ENCODE results near the gene FPGS. TPM values are rescaled to one million over a fixed set of nuclear protein-coding genes. Genes with fewer than 3 reads are reported as not detected.
A peak's percentile ranks its signal among the peaks of the same experiment; 100 is the strongest.
"Not testable (repeated sequence)": the region's sequence is repeated elsewhere in the genome, so short reads cannot be mapped to it uniquely, and the experiment has no call there.

FPGS gene
- total RNA-seq, 1 donor from 2014 or later: 52.2 TPM

DNA sequence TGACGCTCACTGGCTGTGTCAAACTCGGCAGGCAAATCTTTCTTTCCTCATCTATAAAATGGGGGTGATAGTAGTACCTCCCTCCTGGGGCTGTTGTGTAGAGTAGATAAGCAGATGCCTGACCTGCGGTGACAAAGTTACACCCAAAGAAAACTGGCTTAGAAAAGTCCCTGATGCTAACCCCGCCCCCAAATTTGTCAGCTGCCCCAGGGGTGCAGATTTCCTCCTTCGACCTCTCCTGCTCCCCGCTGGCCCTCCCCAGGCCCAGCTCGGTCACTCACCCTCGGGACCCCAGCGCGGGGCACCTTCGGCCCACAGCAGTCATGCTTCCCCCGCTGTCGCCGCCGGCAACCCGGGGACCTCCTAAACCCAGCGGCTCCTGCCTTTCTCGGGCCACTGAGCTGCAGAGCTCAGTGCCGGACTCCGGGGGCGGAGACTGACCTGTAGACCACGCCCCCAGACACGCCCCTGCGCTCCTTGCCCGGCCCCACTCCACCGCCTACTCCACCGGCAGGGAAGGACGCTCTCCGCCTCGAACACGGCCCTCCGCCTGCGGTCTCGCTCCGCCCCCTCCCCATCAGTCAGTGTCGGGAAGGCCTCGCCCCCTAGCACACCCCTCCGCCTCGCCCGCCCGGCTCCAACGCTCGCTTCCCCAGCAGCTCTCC is 31.6 kb upstream of the FPGS start:
- DNase-seq (ENCODE audit: low spot score): peak; percentile 98

DNA sequence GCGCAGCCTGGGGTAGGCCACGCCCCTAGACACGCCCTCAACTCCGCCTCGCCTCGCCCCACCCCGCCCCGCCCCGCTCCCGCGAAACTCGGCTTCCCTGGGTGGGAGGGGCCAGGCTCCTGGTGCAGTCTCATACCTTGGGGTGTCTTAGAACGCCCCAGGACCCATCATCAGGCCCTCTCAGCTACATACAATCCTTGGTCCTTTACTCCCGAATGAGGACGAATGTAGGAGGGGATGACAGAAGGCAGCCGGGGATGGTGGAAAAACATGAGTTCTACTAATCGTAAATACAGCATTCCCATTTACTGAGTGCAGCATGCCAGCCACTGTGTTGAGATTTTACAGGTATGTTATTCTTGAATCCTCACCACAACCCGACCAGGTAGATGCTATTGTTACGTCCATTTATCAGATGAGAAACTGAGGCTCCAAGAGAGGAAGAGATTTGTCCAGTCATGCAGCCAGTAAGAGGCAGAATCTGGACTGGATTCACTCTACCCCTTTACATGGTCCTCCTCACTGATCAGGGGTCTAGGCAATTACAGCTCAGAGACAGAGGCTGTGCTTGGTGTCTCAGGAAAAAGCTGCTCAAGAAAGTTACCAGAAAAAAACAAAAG is 31.0 kb upstream of the FPGS start:
- DNase-seq (ENCODE audit: low spot score): no peak

DNA sequence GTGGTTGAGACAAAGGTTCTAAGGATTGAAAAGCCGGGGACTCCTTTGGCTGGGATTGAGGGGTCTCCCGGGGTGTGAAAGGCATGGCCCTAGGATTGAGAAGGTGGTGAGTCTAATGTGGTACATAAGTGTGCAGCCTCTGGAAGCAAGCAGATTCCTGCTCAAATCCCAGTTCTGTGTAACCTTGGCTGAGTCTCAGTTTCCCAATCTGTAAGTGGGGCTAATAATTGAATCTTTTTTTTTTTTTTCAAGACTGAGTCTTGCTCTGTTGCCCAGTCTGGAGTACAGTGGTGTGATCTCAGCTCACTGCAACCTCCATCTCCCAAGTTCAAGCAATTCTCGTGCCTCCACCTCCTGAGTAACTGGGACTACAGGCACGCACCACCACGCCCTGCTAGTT is 30.1 kb upstream of the FPGS start:
- no peak for DNase-seq (ENCODE audit: low spot score)

DNA sequence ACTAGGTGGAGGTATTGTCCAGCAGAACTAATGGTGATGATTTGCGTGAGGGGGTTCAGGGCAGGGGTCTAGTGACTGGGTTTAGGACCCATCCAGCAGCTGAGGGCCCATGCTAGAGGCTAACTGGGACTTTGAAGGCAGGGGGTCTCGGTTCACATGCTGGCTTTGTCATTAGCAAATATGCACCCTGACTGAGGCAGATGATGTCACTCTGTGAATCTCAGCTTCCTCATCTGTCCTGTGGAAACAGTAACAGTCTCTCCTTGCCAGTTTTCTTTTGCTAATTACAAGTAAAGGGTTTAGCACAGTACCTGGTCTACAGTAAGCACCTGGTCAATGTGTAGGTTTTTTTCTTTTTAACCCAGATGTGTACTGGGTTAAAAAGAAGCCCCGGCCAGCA is 29.4 kb upstream of the FPGS start:
- no peak for DNase-seq (ENCODE audit: low spot score)

DNA sequence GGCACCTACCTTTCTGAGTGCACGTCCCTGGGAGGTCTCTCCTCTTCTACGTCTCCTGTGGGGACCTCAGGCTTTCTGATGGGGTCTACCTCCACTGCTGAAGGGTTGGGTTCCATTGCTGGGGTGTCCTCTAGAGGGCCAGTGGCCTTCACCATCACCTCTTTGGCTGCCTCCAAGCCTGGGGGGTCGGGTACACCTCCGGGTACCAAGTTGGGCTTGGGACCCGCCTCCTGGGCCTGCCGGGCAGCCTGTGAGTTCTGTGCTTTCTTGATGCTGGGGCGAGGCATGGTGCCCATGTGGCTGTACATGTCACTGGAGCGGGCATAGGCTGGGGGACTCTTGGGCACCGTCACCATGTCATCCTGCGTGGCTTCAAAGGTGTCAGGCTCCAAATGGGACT is 28.7 kb upstream of the FPGS start:
- DNase-seq (ENCODE audit: low spot score): no peak

DNA sequence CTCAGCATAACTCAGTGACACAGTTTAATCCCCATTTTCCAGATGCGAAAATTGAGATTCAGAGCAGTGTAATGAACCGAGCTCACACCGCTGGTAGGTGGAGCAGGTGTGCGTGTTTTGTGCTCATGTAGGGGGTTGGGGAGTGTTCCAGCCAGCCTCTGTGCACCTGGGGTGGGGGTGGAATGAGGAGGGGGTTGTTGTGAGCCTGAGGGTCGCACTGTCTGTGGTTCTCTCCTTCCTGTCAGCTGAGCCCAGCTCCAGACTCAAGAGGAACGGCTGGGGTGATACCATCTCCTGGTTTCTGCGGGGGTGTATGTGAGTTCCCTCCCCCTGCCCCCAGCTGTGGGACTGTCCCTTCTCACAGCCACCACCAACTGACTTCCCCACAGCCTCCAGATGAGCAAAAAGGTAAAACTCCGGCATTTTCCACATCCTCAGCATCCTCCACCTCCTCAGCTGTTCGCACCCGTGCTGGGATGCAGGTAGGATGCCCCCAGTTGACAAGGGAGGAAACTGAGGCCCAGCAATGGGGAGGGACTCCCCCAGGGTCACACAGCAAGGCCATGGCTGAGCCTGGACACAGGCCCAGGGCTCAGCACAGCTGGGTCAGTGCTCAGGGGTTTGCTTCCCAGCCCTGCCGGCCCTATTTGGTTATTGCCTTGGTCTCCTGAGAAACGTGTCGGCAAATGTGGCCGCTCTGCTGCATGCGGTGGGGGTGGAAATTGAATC is 26.3 kb upstream of the FPGS start:
- no peak for DNase-seq (ENCODE audit: low spot score)

DNA sequence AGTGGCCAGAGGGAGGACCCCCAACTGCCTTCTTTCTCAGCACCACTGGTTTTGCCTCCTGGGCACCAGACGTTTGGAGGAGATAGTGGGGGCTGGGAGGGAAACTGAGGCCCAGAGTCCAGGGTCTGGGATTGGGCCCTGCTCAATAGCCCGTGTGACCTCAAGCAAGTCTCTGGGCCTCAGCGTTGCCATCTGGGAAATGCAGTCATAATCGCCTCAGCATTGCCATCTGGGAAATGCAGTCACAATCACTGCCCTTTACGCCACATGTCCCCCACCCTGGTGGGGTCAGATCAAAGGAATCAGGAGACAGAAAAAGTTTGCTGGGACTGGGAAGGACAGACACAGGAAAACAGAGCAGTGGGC is 25.8 kb upstream of the FPGS start:
- no peak for DNase-seq (ENCODE audit: low spot score)

DNA sequence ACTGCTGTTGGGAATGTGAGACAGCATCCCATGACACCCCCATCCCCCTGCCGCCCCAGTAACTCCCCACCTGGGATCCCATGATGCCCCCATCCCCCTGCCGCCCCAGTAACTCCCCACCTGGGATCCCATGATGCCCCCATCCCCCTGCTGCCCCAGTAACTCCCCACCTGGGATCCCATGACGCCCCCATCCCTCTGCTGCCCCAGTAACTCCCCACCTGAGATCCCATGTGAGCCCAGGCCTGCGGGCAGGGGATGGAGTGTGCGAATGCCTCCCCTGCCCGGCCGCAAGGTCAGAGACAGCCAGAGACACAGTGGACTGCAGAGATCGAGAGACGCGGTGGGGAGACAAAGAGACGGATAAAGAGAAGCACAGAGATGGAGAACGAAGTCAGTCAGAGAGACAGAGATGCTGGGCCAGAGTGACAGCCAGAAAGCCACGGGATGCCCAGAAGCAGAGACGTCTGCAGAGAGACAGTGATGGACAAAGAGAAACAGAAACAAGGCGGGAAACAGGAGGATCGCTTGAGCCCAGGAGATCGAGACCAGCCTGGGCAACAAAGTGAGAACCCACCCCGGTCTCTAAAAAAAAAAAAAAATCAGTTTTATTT is 25.2 kb upstream of the FPGS start:
- DNase-seq (ENCODE audit: low spot score): no peak

DNA sequence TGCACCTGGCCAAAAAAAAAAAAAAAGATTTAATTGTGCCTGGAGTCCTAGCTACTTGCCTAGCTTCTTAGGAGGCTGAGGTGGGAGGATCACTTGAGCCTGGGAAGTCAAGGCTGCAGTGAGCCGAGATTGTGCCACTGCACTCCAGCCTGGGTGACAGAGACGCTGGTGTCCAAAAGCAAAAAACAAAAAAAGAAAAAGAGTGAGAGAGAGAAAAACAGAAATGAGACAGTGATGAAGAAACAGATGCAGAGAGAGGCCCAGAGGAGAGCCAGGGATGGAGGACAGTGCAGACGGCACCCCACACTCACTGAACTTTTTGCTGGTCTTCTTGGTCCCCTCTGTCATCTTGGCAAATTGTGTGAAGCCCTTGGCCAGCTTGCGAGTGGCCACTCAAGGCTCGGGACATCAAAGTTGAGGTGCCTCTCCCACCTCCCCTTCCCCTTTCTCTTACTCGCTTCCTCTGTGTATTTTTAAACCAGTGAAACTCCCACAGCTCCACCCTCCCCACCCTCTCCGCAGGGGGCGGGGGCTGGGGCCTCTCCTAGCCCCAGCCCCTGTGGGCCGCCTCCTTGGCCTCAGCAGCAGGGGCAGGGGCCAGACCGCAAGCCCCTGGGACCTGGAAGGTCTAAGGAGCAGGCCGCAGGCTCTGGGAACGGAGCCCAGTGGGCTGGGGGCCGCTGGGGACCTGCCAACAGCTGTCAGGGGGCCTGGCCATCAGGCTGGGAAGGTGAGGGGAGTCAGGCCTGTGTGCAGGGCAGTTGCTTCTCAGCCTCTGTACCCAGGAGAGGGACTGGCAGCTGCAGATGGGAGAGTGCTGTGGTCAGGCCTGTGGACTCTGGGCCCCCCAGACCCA is 24.2 kb upstream of the FPGS start, which contains the start of gene SH2D3C:
Gene SH2D3C, minus strand, starts transcription at position 387 of the 856 bp plus-strand sequence. Its CDS starts 39 bp downstream, at position 348.
- no peak for DNase-seq (ENCODE audit: low spot score)

DNA sequence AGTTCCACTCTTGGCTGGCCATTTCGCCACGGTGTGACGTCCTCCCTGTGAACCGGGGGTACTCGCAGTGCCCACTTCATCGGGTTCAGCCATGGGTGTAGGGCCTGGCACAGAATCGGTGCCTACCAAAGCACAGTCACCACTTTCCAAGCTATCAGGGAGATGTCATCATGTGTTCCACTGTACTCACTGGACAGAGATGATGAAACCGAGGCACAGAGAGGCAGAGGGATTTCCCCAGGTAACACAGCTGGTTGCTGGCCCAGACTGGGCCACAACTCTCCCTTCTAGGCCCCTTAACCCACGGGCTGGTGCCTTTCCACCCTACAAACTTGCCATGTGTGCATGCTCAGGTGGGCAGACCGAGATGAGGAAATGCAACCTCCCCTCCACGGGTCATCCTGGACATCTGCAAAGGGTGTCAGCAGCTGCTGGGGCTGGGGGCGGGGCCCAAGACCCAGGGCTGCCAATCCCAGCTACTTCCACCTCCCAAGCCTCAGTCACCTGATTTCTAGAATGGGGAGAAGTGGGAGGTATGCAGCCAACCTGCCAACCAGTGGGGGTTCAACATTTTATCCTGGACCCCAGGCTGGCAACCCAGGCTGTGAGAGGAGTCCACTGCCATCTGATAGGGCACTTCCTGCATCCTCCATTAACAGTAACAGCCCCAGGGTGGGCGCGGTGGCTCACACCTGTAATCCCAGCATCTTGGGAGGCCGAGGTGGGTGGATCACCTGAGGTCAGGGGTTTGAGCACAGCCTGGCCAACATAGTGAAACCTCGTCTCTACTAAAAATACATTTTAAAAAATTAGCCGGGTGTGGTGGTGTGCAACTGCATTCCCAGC is 23.3 kb upstream of the FPGS start:
- DNase-seq (ENCODE audit: low spot score): no peak

DNA sequence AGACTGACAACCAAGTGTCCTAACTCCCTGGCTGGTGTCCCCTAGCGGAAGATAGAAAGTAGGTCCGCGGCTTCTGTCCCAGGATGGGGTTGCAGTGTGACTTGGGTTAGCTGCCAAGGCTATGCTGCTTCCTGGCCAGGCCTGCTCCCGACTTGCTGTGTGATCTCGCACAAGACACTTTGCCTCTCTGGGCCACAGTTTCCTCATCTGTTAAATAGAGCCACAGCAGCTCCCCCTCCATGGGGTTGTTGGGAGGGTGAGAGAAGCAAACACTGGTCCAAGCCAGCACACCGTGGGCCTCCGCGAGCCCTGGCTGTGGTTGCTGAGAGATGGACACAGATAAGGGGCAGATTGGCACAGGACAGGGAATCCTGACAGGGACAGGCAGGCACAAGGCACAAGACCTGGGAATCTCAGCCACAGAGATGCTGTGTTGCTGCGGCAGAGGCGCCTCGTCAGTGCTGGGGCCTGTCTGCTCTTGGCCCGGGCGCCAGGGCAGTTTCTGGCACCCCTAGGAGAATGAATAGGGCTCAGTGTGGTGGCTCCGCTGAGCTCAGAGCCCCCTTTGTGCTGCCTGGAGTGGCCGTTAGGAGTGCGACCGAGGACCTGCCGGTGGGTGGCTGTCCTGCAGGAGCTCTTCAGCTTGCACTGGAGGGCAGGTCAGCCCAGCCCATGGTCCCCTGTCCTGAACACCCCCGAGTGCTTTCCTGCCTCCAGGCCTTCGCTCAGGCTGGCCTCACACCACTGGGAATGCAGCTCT is 22.4 kb upstream of the FPGS start:
- DNase-seq (ENCODE audit: low spot score): no peak

DNA sequence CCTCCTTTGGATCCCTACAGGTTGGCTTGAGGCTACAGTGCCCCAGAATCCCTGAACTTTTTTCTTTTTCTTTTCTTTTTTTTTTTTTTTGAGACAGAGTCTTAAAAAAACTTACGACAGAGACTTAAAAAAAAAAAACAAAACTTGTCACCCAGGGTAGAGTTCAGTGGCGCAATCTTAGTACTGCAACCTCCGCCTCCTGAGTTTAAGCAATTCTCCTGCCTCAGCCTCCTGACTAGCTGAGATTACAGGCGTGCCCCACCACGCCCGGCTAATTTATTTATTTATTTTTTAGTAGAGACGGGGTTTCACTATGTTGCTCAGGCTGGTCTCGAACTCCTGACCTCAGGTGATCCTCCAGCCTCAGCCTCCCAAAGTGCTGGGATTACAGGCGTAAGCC is 21.8 kb upstream of the FPGS start:
- DNase-seq (ENCODE audit: low spot score): not testable (repeated sequence)

DNA sequence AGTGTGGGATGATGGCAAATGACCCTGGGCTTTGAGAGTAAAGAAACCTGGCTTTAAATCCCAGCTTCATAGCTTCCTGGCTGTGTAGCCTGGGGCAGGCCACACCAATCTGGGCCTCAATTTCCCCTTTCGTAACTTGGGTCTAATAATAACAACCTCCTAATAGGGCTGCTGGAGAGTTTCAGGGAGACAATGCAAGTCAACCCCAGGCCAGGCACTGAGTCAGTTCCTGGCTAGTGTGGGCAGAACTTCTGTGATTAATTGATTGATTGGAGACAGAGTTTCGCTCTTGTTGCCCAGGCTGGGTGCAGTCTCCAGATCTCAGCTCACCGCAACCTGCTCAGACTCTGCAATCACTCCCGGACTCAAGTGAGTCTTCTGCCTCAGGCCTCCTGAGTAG is 20.9 kb upstream of the FPGS start:
- DNase-seq (ENCODE audit: low spot score): no peak

DNA sequence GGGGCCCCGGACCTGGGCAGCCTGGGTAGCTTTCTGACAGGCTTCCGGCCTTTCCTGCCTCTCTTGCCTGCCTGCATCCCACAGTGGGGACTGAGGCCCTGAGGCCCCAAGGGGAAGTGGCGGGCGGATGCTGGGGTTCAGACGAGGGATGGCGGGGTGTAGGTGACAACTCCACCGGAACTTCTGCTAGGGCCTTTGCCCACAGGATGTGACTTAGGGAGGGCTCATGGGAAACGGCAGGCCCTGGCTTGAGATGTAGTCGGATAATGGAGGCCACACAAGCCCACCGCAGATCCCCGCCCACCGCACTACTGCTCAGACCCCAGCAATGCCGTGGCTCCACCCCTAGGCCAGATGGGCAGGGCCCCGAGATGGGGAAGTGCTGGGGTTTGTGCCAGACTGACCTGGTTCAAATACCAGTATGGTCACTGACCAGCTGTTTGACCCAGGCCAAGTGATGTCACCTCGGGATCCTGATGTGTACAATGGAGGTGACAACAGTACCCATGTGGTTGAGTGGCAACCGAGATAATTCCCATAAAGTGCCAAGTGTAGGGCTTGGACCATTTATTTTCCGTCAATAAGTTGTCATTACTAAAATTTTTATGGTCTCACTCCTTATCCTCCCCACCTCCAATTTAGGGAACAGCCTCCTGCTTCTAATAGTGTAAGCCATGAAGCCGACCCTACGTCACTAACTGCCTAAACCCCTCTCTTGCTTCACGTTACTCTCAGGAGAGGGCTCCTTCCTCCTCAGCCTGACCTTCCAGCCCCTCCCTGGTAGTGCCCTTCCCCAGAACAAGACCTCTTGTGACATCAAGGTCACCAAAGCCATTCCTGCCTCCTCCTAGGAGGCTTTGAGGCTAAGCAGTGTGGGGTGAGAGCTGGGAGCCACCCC is 19.3 kb upstream of the FPGS start:
- no peak for DNase-seq (ENCODE audit: low spot score)

DNA sequence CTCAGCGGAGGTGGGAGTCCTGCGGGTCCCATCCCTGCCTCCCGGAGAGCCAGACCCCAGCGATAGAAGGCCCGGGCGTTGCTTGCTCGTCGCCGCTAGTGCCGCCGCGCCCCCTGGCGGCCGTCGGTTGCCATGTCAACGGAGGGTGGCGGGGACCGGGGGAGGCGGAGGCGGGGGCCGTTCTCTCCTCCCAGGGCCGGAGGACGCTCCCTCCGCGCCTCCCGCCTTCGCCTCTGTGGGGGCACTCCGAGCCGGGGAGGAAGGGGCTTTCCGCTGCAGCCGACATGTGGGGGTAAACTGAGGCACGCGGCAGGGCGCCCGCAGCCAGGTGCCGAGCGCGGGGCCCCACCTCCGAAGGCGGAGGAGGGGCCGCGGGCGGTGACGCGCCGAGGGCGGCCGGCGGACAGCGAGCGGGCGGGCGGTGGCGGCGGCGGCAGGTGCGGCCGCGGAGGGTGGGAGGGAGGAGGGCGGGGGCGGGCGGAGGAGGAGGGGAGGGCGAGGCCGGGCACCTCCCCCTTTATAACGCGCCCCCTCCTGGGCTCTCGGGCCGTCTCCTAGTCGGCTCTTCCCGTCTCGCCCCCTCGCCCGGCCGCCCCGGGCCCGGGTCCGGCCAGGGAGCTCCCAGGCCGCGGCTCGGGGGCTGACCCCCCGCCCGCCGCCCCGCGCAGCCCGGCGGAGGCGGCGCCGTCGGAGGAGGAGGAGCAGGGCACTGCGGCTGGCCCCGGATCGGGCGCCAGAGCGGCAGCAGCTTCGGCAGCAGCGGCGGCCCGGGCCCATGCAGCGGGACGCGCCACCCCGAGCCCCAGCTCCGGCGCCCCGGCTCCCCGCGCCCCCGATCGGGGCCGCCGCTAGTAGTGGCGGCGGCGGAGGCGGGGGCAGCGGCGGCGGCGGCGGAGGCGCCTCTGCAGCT is 17.4 kb upstream of the FPGS start:
- DNase-seq (ENCODE audit: low spot score): peak; percentile 88

DNA sequence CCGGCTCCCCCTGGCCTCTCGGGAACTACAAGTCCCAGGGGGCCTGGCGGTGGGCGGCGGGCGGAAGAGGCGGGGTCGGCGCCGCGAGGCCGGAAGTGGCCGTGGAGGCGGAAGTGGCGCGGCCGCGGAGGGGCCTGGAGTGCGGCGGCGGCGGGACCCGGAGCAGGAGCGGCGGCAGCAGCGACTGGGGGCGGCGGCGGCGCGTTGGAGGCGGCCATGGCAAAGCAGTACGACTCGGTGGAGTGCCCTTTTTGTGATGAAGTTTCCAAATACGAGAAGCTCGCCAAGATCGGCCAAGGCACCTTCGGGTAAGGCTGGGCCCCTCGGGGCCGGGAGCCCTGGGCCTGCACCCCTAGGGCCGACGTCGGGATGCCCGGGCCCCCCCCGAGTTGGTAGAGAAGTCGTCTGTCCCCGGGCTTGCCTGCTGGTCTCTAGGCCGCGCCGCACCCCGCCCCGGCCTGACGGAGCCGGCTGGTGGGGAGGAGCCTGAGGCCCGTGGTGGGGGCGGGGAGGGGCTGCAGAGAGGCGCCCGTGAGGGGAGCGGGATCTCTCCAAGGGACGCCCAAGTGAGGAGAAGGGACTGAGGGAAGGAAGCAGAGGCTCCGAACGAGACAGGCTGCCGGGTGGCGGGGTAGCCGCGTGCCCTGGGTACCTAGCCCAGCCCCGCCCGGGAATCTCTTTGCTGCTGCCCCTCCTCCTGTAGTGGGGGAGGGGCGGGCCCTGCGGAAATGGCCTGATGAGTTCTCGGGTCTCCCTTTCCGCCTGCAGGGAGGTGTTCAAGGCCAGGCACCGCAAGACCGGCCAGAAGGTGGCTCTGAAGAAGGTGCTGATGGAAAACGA is 16.5 kb upstream of the FPGS start, which contains the start of gene CDK9:
Gene CDK9, plus strand, starts transcription at position 102 of the 840 bp plus-strand sequence. Its CDS starts 115 bp downstream, at position 217.
- DNase-seq (ENCODE audit: low spot score): peak; percentile 92

DNA sequence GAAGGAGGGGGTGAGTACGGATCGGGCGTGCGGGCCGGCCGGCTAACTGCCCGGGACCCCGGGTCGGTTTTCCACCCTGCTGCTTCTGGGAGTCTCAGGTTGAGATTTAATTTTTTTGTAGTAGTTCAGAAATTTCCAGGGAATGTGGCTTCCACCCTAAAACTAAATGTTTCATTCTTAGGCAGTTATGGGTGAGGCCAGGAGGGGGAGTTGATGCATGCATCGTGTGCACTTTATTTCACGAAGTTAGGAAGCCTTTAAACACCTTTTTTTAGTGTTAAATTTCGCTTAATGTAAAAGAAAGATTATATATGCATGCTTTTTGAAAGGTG is 15.9 kb upstream of the FPGS start:
- no peak for DNase-seq (ENCODE audit: low spot score)
